K562 (cell line): ENCODE results near the gene HIPK2. TPM values are rescaled to one million over a fixed set of nuclear protein-coding genes. Genes with fewer than 3 reads are reported as not detected.

ENCODE experiments used
- BCOR ChIP-seq: fragments of 450-650 bp; IDR thresholded peaks from 2 replicates; pipeline ENCODE4 v1.6.1; 2016
- ELK1 ChIP-seq: sonication (generic); formaldehyde crosslinking; IDR thresholded peaks from 2 replicates; pipeline ENCODE4 v1.8.1; 2022; ENCODE audit warnings: missing genetic modification reagents
- FOXO4 ChIP-seq: fragments of 450-650 bp; formaldehyde crosslinking; IDR thresholded peaks from 2 replicates; pipeline ENCODE4 v1.4.0; 2020; ENCODE audit warnings: mild to moderate bottlenecking, moderate library complexity
- FOXP1 ChIP-seq: sonication (generic); formaldehyde crosslinking; IDR thresholded peaks from 2 replicates; pipeline ENCODE4 v1.8.0; 2022; ENCODE audit warnings: mild to moderate bottlenecking, missing genetic modification reagents
- RAD21 ChIP-seq, 2 experiments: fragments of 250-450 bp in 1 of 2; fragments of 450-650 bp in 1 of 2; sonication (Bioruptor Pico) in 1 of 2; formaldehyde crosslinking in 1 of 2; IDR thresholded peaks in 1 of 2; conservative IDR thresholded peaks in 1 of 2; 2 replicates each; pipeline versions ENCODE4 v1.4.0 to v1.8.0; 2020 to 2022; ENCODE audit warnings: mild to moderate bottlenecking in 2 of 2, moderate library complexity in 1 of 2
- RBM25 ChIP-seq: fragments of 200-400 bp; formaldehyde crosslinking; IDR thresholded peaks from 2 replicates; pipeline ENCODE4 v1.6.1; 2018; ENCODE audit warnings: low read length, low read depth, moderate library complexity; ENCODE audit not compliant: severe bottlenecking
- RCOR1 ChIP-seq, 2 experiments: IDR thresholded peaks; 2 replicates each; pipeline ENCODE4 v1.6.1; 2012; ENCODE audit warnings: low read depth in 2 of 2, low read length in 2 of 2, borderline replicate concordance in 1 of 2, improper control_type of control experiment in 1 of 2
- RFX1 ChIP-seq: fragments of 450-650 bp; IDR thresholded peaks from 2 replicates; pipeline ENCODE4 v1.6.1; 2016; ENCODE audit warnings: mild to moderate bottlenecking, moderate library complexity
- SMARCA5 ChIP-seq: fragments of 450-650 bp; IDR thresholded peaks from 2 replicates; pipeline ENCODE4 v1.6.1; 2016
- SREBF2 ChIP-seq: sonication (generic); formaldehyde crosslinking; IDR thresholded peaks from 2 replicates; pipeline ENCODE4 v1.4.0; 2020; ENCODE audit warnings: mild to moderate bottlenecking, missing genetic modification reagents
- TRIM24 ChIP-seq, 2 experiments: fragments of 450-650 bp; IDR thresholded peaks; 2 replicates each; pipeline ENCODE4 v1.6.1; 2016
- ZNF609 ChIP-seq: sonication (generic); formaldehyde crosslinking; IDR thresholded peaks from 2 replicates; pipeline ENCODE4 v1.8.1; 2023; ENCODE audit warnings: missing genetic modification reagents, mild to moderate bottlenecking, borderline replicate concordance
- ZNF75A ChIP-seq: fragments of 450-650 bp; formaldehyde crosslinking; IDR thresholded peaks from 2 replicates; pipeline ENCODE4 v1.4.0; 2020; ENCODE audit warnings: mild to moderate bottlenecking
- polyA plus RNA-seq, 8 experiments: library from polyadenylated mRNA; depleted of rRNA in 4 of 8; stranded (reverse) in 5 of 8; unstranded in 3 of 8; fragments of >200 nt; fragmentation: Nextera tagmentation in 2 of 8; fragmentation: Illumina TruSeq in 1 of 8; extraction: Ambion mirVana in 2 of 8; extraction: Trizol in 1 of 8; gene quantifications; 2 replicates each; pipeline versions ENCODE4 v1.2.1 to v1.2.3, GENCODE V29; 2011 to 2014; ENCODE audit warnings: inconsistent platforms in 1 of 8, missing spikeins in 1 of 8
- total RNA-seq, 7 experiments: library from RNA; depleted of rRNA in 6 of 7; stranded (reverse); fragments of >200 nt in 6 of 7; fragmentation: Illumina TruSeq in 2 of 7; extraction: Trizol in 2 of 7; gene quantifications; 2 replicates each; pipeline versions ENCODE4 v1.2.1 to v1.2.3, GENCODE V29; 2011 to 2021; ENCODE audit warnings: low replicate concordance in 1 of 7
- TF ChIP-seq, protein P1 (sequence below): fragments of 450-650 bp; IDR thresholded peaks from 2 replicates; pipeline ENCODE4 v1.6.1; 2016; ENCODE audit warnings: borderline replicate concordance

The HIPK2 gene
- total and polyA plus RNA-seq, 9 of the 15 experiments (the other 6 are each of a cell fraction or from before 2014, with no cell fraction given): 0.69 to 19.8 (median 5.1) TPM

DNA sequence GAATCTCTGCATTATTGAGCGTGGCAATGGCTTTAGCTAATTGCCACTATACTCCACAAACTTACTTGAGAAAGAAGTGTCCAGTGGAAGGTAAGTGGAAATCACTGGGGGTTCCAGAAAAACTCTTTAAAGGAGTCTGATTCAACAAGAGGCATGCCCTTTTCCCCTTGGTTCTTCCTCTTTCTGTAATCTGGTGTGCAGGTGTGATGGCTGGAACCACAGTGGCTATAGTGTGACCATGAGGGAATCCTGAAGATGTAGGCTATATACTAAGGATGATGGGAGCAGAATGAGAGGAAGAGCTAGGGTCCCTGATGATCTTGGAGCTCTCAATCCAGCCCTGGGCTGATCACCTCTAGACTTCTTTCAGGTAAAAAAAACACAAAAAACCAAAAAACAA lies 256.4 kb downstream of the HIPK2 start (continued):
- TF ChIP-seq FOXO4 (no peak), FOXP1 (CRISPR knock-in tag) (no peak), SREBF2 (CRISPR knock-in tag) (no peak), RCOR1 (IDR thresholded peaks at IDR 0.05; ENCODE audit: borderline replicate concordance in 1 of 2, low read depth in 2 of 2, low read length in 2 of 2) (0 out of 4 replicates have a peak, but pooled peaks of 1 of the 2 experiments have one; percentile 31), RAD21 (CRISPR knock-in tag; conservative IDR thresholded peaks at IDR 0.05 in 1 of 2, IDR thresholded peaks at IDR 0.05 in 1 of 2) (no peak), ZNF609 (CRISPR knock-in tag) (no peak), BCOR (0 out of 2 replicates have a peak, but pooled peaks have one; percentile 34), RBM25 (peak; percentile 94), ELK1 (CRISPR knock-in tag) (no peak), RFX1 (no peak), TRIM24 (IDR thresholded peaks at IDR 0.05) (no peak), ZNF75A (CRISPR knock-in tag) (no peak), SMARCA5 (peak; percentile 51; the same call in 1 of the 2 replicates)
- TF ChIP-seq, protein P1, sequence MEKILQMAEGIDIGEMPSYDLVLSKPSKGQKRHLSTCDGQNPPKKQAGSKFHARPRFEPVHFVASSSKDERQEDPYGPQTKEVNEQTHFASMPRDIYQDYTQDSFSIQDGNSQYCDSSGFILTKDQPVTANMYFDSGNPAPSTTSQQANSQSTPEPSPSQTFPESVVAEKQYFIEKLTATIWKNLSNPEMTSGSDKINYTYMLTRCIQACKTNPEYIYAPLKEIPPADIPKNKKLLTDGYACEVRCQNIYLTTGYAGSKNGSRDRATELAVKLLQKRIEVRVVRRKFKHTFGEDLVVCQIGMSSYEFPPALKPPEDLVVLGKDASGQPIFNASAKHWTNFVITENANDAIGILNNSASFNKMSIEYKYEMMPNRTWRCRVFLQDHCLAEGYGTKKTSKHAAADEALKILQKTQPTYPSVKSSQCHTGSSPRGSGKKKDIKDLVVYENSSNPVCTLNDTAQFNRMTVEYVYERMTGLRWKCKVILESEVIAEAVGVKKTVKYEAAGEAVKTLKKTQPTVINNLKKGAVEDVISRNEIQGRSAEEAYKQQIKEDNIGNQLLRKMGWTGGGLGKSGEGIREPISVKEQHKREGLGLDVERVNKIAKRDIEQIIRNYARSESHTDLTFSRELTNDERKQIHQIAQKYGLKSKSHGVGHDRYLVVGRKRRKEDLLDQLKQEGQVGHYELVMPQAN: no peak
